Endothelial cell of umbilical vein (primary cell): ENCODE results near the gene RIBC2.

Experiments used
- CTCF ChIP-seq, 2 donors: IDR thresholded peaks; 1 replicate in 1 of 2; 2 replicates in 1 of 2; pipeline ENCODE4 v1.5.1; 2011; ENCODE audit warnings: low read length in 2 of 2, mild to moderate bottlenecking in 2 of 2, moderate library complexity in 2 of 2, control low read depth in 1 of 2, inconsistent platforms in 1 of 2, low read depth in 1 of 2; ENCODE audit not compliant: insufficient read depth in 1 of 2; ENCODE audit errors: extremely low read depth in 1 of 2
- JUN ChIP-seq: IDR thresholded peaks from 2 replicates; pipeline ENCODE4 v1.6.1; 2011; ENCODE audit warnings: borderline replicate concordance, low read depth; ENCODE audit not compliant: insufficient read length, insufficient read depth
- MYC ChIP-seq: IDR thresholded peaks from one replicate; pipeline ENCODE4 v1.6.1; 2011; ENCODE audit warnings: mild to moderate bottlenecking, low read depth, low read length
- POLR2A ChIP-seq: IDR thresholded peaks from 2 replicates; pipeline ENCODE4 v1.6.1; 2012; ENCODE audit warnings: low read depth, mild to moderate bottlenecking, control low read depth, low read length

- TF ChIP-seq MYC, result no peak
- TF ChIP-seq JUN, result no peak
- TF ChIP-seq POLR2A, result no peak
- peak in 1 of 2 donors; percentile 1 for TF ChIP-seq CTCF (IDR thresholded peaks at IDR 0.05; ENCODE audit: extremely low read depth in 1 of 2, insufficient read depth in 1 of 2, low read depth in 1 of 2, low read length in 2 of 2)
Measured at GRCh38 chr22:45413368-45414211, at the start of gene RIBC2, which contains the start of gene SMC1B.
